Thoracic aorta (tissue), 2 donors: ENCODE results near the gene FAM120A. TPM values are rescaled to one million over a fixed set of nuclear protein-coding genes. Genes with fewer than 3 reads are reported as not detected.

Experiments
- ATAC-seq: fragments of 150-250 bp; one replicate; pipeline ENCODE4 v1.8.0; 2017; ENCODE audit warnings: low read depth; ENCODE audit not compliant: insufficient number of reproducible peaks, low FRiP score
- DNase-seq: peaks from one replicate; pipeline ENCODE4 v3.0.0-alpha.2; 2020; ENCODE audit warnings: low spot score
- H3K27ac ChIP-seq, 2 donors: fragments of 200-600 bp; sonication (generic); 1 replicate in 1 of 2; 2 replicates in 1 of 2; pipeline ENCODE4 v1.5.1; 2016; ENCODE audit warnings: mild to moderate bottlenecking in 2 of 2, moderate library complexity in 2 of 2
- H3K27me3 ChIP-seq: fragments of 200-600 bp; sonication (generic); replicated peaks from 2 replicates; pipeline ENCODE4 v1.6.0; 2016; ENCODE audit warnings: mild to moderate bottlenecking; ENCODE audit not compliant: insufficient read depth
- H3K36me3 ChIP-seq: fragments of 200-600 bp; sonication (generic); one replicate; pipeline ENCODE4 v1.5.1; 2016
- H3K4me1 ChIP-seq, 2 donors: fragments of 200-600 bp; sonication (generic); 1 replicate in 1 of 2; 2 replicates in 1 of 2; pipeline versions ENCODE4 v1.5.1 to v1.6.0; 2016; ENCODE audit warnings: low read depth in 2 of 2, mild to moderate bottlenecking in 1 of 2; ENCODE audit not compliant: control insufficient read depth in 1 of 2
- H3K4me3 ChIP-seq: fragments of 200-600 bp; sonication (generic); 2 replicates; pipeline ENCODE4 v1.5.1; 2016; ENCODE audit warnings: mild to moderate bottlenecking
- H3K9me3 ChIP-seq: fragments of 200-600 bp; sonication (generic); 2 replicates; pipeline ENCODE4 v1.5.1; 2016
- CTCF ChIP-seq: fragments of 200-600 bp; sonication (generic); IDR thresholded peaks from one replicate; pipeline ENCODE4 v1.5.1; 2019; ENCODE audit warnings: antibody characterized with exemption
- total RNA-seq, 2 donors: library from RNA; depleted of rRNA; stranded (reverse); fragments of >200 nt; gene quantifications; one replicate each; pipeline versions ENCODE4 v1.1.0 to v1.2.3, GENCODE V29; 2016

The FAM120A gene
- total RNA-seq, 2 donors from 2014 or later = 65.3 to 87.8 TPM

GRCh38 chr9:93431539-93432105 is 19.9 kb upstream of the FAM120A start:
- no peak overlapping the region for H3K4me3 ChIP-seq
- no peaks in the 10 kb centered on the region for H3K4me1 ChIP-seq
- no peaks in the 10 kb centered on the region for H3K36me3 ChIP-seq
- ATAC-seq (no peak), DNase-seq (no peak)
- no peaks in the 10 kb centered on the region for H3K27me3 ChIP-seq
- TF ChIP-seq CTCF = no peak
- H3K9me3 ChIP-seq = no peaks in the 10 kb centered on the region
- no peak overlapping the region for H3K27ac ChIP-seq

GRCh38 chr9:93432964-93433363 is 18.5 kb upstream of the FAM120A start:
- H3K27ac ChIP-seq = no peak overlapping the region
- no peak for ATAC-seq
- TF ChIP-seq CTCF = no peak
- no peaks in the 10 kb centered on the region for H3K9me3 ChIP-seq
- H3K27me3 ChIP-seq = no peaks in the 10 kb centered on the region
- no peaks in the 10 kb centered on the region for H3K36me3 ChIP-seq
- H3K4me3 ChIP-seq = no peak overlapping the region
- no peaks in the 10 kb centered on the region for H3K4me1 ChIP-seq
- no peak for DNase-seq

DNA sequence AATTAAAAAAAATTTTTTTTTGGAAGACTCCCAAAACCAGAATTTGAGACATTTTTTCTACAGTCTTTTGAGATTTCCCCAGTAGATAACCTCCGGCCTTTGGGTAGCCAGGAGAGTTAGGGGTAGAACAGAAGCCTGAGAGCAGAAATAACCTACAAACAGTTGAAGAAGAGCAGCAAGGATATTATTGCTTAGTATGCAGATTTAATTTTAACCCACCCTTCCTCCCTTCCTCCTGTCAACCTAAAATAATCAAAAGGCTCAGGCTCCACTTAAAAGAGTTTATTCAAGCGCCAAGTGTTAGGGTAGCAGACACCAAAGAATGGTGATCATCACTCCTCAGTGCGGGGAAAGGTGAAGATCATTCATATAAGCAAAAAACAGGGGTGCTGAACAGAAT is 17.4 kb upstream of the FAM120A start:
- H3K36me3 ChIP-seq = no peaks in the 10 kb centered on the region
- H3K9me3 ChIP-seq = no peaks in the 10 kb centered on the region
- H3K4me3 ChIP-seq = no peak overlapping the region
- DNase-seq (no peak), ATAC-seq (no peak)
- no peak for TF ChIP-seq CTCF
- H3K27me3 ChIP-seq = no peaks in the 10 kb centered on the region
- H3K4me1 ChIP-seq = no peaks in the 10 kb centered on the region
- no peak overlapping the region for H3K27ac ChIP-seq

GRCh38 chr9:93435386-93435785 is 16.1 kb upstream of the FAM120A start:
- no peak for TF ChIP-seq CTCF
- DNase-seq = no peak
- no peak for ATAC-seq
- Histone ChIP-seq H3K27ac (no peak overlapping the region), H3K4me3 (no peak overlapping the region), H3K36me3 (no peaks in the 10 kb centered on the region), H3K27me3 (no peaks in the 10 kb centered on the region), H3K4me1 (no peaks in the 10 kb centered on the region), H3K9me3 (no peaks in the 10 kb centered on the region)

GRCh38 chr9:93436218-93436617 is 15.3 kb upstream of the FAM120A start:
- no peaks in the 10 kb centered on the region for H3K9me3 ChIP-seq
- ATAC-seq (no peak), DNase-seq (no peak)
- no peak overlapping the region for H3K27ac ChIP-seq
- H3K36me3 ChIP-seq = no peaks in the 10 kb centered on the region
- H3K4me3 ChIP-seq = no peak overlapping the region
- H3K27me3 ChIP-seq = no peaks in the 10 kb centered on the region
- no peak for TF ChIP-seq CTCF
- H3K4me1 ChIP-seq = no peaks in the 10 kb centered on the region
